CD4-positive, alpha-beta T cell (primary cell): ENCODE measurements around the gene CDS2. TPM values are rescaled to one million over a fixed set of nuclear protein-coding genes. Genes with fewer than 3 reads are reported as not detected.

Source experiments
- ATAC-seq: fragments of 200-7000 bp; cut with Tn5 transposase; one replicate; pipeline ENCODE4 v1.10.0; 2022; ENCODE audit warnings: mild to moderate bottlenecking; ENCODE audit not compliant: poor library complexity
- CTCF ChIA-PET: fragments of 350-600 bp; sonication (Branson Sonifier 250); formaldehyde crosslinking; loops from one replicate; lab custom pipeline; 2021; ENCODE audit warnings: antibody characterized with exemption, inconsistent platforms; lab: Charles Lee
- POLR2A ChIA-PET: fragments of 350-600 bp; sonication (Branson Sonifier 250); formaldehyde crosslinking; loops from one replicate; lab custom pipeline; 2021; ENCODE audit warnings: antibody characterized with exemption, inconsistent platforms; lab: Charles Lee
- DNase-seq, 14 experiments: peaks; one replicate each; pipeline ENCODE4 v3.0.0-alpha.2; 2013 to 2020; ENCODE audit warnings: mixed read lengths in 2 of 14
- H3K27ac ChIP-seq, 2 donors: one replicate each; pipeline versions ENCODE4 v1.5.1 to v1.7.0; 2013; ENCODE audit warnings: low read length in 2 of 2, low read depth in 1 of 2, mild to moderate bottlenecking in 1 of 2
- H3K27me3 ChIP-seq, 2 experiments: 1 replicate in 1 of 2; 2 replicates in 1 of 2; pipeline versions ENCODE4 v1.6.1 to v1.7.0; 2013; ENCODE audit warnings: low read length in 2 of 2, control low read depth in 1 of 2, mild to moderate bottlenecking in 1 of 2, moderate library complexity in 1 of 2; ENCODE audit not compliant: insufficient read depth in 2 of 2, control insufficient read depth in 1 of 2
- H3K36me3 ChIP-seq: one replicate; pipeline ENCODE4 v1.6.1; 2013; ENCODE audit warnings: low read length, control low read depth; ENCODE audit not compliant: insufficient read depth
- H3K4me1 ChIP-seq: one replicate; pipeline ENCODE4 v1.6.1; 2013; ENCODE audit warnings: low read length, control low read depth; ENCODE audit not compliant: insufficient read depth
- H3K4me3 ChIP-seq: one replicate; pipeline ENCODE4 v1.5.1; 2013; ENCODE audit warnings: mild to moderate bottlenecking, low read length, moderate library complexity
- H3K9me3 ChIP-seq, 2 experiments: 1 replicate in 1 of 2; 2 replicates in 1 of 2; pipeline versions ENCODE4 v1.6.1 to v1.7.0; 2013; ENCODE audit warnings: low read length in 2 of 2, mild to moderate bottlenecking in 2 of 2, control low read depth in 1 of 2, moderate library complexity in 1 of 2; ENCODE audit not compliant: control insufficient read depth in 1 of 2, insufficient read depth in 1 of 2
- H3K27ac Mint-ChIP-seq: one replicate; pipeline ENCODE4 v1.8.0; 2020; ENCODE audit warnings: mixed read lengths
- H3K27me3 Mint-ChIP-seq: one replicate; pipeline ENCODE4 v1.8.0; 2021; ENCODE audit warnings: mixed read lengths
- H3K36me3 Mint-ChIP-seq: one replicate; pipeline ENCODE4 v1.8.0; 2021; ENCODE audit warnings: low read depth, mixed read lengths
- H3K4me1 Mint-ChIP-seq: one replicate; pipeline ENCODE4 v1.8.0; 2021; ENCODE audit warnings: low read depth, mixed read lengths
- H3K4me3 Mint-ChIP-seq: one replicate; pipeline ENCODE4 v1.8.0; 2020; ENCODE audit warnings: mild to moderate bottlenecking, mixed read lengths
- H3K9me3 Mint-ChIP-seq: one replicate; pipeline ENCODE4 v1.8.0; 2020; ENCODE audit warnings: mixed read lengths
- intact Hi-C, 2 experiments: fragments of 100-400 bp; cut with DNase I in 1 of 2; cut with micrococcal nuclease in 1 of 2; formaldehyde crosslinking; loops; one replicate each; pipeline versions ENCODE4 v1.15.1 to v1.9.0; 2023 to 2025; cut with DNase I, micrococcal nuclease
- total RNA-seq, 174 experiments: library from RNA in 2 of 174; stranded (reverse) in 2 of 174; gene quantifications; one replicate each; pipeline ENCODE4 v1.2.3 and lab custom pipeline; 2021 to 2026
- TF ChIP-seq, protein P1 (sequence below): fragments of 200-600 bp; IDR thresholded peaks from one replicate; pipeline ENCODE4 v1.8.0; 2022; ENCODE audit warnings: antibody characterized with exemption, mild to moderate bottlenecking

CDS2 gene
- total RNA-seq, 2 experiments from 2014 or later = 62.4 to 65.0 TPM

DNA sequence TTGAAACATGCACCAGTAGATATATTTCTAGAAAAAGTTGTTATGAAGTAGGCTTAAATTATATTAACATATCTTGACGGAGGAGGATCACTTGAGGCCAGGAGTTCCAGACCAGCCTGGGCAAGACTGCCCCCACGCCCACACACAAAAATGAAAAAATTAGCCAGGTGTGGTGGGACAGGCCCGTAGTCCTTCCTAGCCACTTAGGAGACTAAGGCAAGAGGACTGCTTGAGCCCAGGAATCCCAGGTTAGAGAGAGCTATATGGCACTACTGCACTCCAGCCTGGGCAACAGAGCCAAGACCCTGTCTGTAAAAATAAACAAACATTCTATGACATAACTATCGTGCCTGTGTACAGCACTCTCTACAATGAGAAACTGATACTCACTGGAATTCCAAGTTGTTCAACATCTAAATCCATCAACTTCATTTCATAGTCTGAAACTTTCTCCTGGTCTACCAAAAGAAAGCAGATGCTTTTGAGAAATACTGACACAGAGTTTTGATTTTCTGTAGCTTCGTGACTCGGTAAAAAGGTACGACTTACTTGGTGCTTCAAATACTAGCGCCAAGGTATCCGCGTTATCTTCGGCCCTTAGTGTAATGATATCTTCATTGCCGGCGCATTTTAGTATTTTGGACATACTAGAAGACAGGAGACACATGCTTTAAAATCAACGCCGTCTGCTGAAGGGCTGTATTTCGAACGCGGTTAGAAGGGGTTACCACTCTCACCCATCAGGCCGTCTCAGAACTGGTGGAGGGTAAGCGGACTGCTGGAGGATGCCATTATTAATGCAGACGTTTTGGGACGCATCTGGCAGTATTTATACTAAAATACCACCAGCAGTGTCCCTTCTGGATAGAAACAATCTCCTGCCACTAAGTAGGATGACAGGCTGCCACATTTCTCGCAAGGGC, 8.3 kb upstream of the CDS2 start:
- peak overlapping the region; percentile 84 for H3K4me3 ChIP-seq
- ChIA-PET POLR2A (interaction anchor here (1.0 to 2.1 kb wide), 7 partner anchors 7 to 306 kb away, joined by 3 to 8 read pairs (median 5); no protein-coding TSS in a partner anchor), CTCF (interaction anchor here (0.7 to 2.5 kb wide), 4 partner anchors 8 to 74 kb away, joined by 3 to 12 read pairs (median 6); partner anchors contain the start of gene CDS2)
- peak overlapping the region; percentile 98 for H3K4me3 Mint-ChIP-seq
- peaks cover 56% of the 10 kb centered on the region for H3K36me3 Mint-ChIP-seq
- H3K9me3 ChIP-seq = no peaks in the 10 kb centered on the region
- no peaks in the 10 kb centered on the region for H3K27me3 ChIP-seq
- peaks cover 44% of the 10 kb centered on the region for H3K4me1 Mint-ChIP-seq
- peak overlapping the region; percentile 95 for H3K27ac Mint-ChIP-seq
- peaks cover 23% of the 10 kb centered on the region for H3K4me1 ChIP-seq
- intact Hi-C loops = loop anchor here in 1 of 2 experiments (5.0 kb wide), 1 partner anchor 834 kb away; the partner anchor contains the start of genes MCM8 and TRMT6
- no peaks in the 10 kb centered on the region for H3K27me3 Mint-ChIP-seq
- ATAC-seq (no peak), DNase-seq (peak in 1 of 14 experiments; percentile 11)
- no peaks in the 10 kb centered on the region for H3K9me3 Mint-ChIP-seq
- H3K36me3 ChIP-seq = peaks cover 36% of the 10 kb centered on the region
- H3K27ac ChIP-seq = peak overlapping the region; percentile 64 to 80
- TF ChIP-seq, protein P1, sequence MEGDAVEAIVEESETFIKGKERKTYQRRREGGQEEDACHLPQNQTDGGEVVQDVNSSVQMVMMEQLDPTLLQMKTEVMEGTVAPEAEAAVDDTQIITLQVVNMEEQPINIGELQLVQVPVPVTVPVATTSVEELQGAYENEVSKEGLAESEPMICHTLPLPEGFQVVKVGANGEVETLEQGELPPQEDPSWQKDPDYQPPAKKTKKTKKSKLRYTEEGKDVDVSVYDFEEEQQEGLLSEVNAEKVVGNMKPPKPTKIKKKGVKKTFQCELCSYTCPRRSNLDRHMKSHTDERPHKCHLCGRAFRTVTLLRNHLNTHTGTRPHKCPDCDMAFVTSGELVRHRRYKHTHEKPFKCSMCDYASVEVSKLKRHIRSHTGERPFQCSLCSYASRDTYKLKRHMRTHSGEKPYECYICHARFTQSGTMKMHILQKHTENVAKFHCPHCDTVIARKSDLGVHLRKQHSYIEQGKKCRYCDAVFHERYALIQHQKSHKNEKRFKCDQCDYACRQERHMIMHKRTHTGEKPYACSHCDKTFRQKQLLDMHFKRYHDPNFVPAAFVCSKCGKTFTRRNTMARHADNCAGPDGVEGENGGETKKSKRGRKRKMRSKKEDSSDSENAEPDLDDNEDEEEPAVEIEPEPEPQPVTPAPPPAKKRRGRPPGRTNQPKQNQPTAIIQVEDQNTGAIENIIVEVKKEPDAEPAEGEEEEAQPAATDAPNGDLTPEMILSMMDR = no peak

- ATAC-seq = no peak
- TF ChIP-seq, protein P1 = no peak
- Mint-ChIP-seq H3K9me3 (no peaks in the 10 kb centered on the region), H3K4me3 (peak overlapping the region; percentile 98), H3K36me3 (peaks cover 53% of the 10 kb centered on the region), H3K27me3 (no peaks in the 10 kb centered on the region), H3K4me1 (peaks cover 40% of the 10 kb centered on the region), H3K27ac (peak overlapping the region; percentile 95)
- intact Hi-C loops = loop anchor here in 1 of 2 experiments (5.0 kb wide), 1 partner anchor 833 kb away; the partner anchor contains the start of genes MCM8 and TRMT6
- Histone ChIP-seq H3K4me3 (peak overlapping the region; percentile 84), H3K4me1 (peaks cover 20% of the 10 kb centered on the region), H3K27ac (peak overlapping the region; percentile 64 to 80), H3K9me3 (no peaks in the 10 kb centered on the region), H3K36me3 (peaks cover 36% of the 10 kb centered on the region), H3K27me3 (no peaks in the 10 kb centered on the region)
- POLR2A ChIA-PET = interaction anchor here (1.0 to 2.1 kb wide), 9 partner anchors 8 to 307 kb away, joined by 3 to 8 read pairs (median 5); no protein-coding TSS in a partner anchor
- DNase-seq = no peak
- CTCF ChIA-PET = interaction anchor here (0.7 to 2.5 kb wide), 5 partner anchors 7 to 73 kb away, joined by 3 to 12 read pairs (median 5); partner anchors contain the start of gene CDS2
Measured at GRCh38 chr20:5119143-5119434, 7.7 kb upstream of the CDS2 start.

DNA sequence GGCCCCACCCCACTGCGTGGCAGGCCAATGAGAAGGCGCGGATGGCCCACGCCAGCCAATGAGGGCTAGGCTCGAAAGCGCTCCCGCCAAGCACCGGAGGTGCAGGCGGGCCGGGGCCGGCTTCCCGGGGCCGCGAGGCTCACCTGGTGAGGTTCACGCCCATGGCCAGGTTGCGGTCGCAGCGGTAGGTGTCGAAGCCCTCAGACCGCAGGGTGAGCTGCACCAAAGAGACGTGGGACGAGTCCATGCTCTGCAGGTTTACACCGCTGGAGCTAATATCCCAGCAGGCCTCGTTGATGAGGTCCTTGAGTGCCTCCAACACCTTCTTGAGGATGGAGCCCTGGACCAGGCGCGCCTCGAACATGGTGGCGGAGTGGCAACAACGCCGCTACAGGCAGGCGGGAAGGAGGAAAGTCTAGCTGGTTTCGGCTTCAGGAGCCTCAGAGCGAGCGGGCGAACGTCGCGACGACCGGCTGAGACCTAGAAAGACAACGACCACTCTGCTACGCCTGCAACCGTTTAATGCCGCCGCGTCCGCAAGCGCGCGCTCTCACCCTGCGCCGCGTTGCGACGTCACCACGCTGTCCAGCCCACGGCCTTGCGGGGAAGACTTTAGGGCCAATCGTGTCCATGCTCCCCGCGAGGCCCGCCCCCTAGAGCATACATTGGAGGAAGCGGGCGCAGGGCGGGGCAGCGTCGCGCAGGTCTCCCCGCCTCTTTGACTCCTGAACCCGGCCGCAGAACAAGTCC, 7.2 kb upstream of the CDS2 start, which contains the start of gene PCNA:
Gene PCNA, minus strand, starts transcription at position 524 of the 750 bp plus-strand sequence. Its CDS starts 160 bp downstream, at position 364.
- Mint-ChIP-seq H3K27ac (peak within 1 kb of the TSS; percentile 95), H3K9me3 (no peaks in the 10 kb centered on the region), H3K27me3 (no peaks in the 10 kb centered on the region), H3K36me3 (peaks cover 48% of the 10 kb centered on the region), H3K4me3 (peak within 1 kb of the TSS; percentile 98), H3K4me1 (peaks cover 40% of the 10 kb centered on the region)
- DNase-seq (peak; percentile 89 to 97 (median 94)), ATAC-seq (peak; percentile 90)
- intact Hi-C loops = loop anchor here in 1 of 2 experiments (5.0 kb wide), 1 partner anchor 833 kb away; the partner anchor contains the start of genes MCM8 and TRMT6
- POLR2A ChIA-PET = interaction anchor here (1.0 to 2.1 kb wide), 11 partner anchors 9 to 307 kb away, joined by 3 to 8 read pairs (median 4); no protein-coding TSS in a partner anchor
- Histone ChIP-seq H3K27ac (peak within 1 kb of the TSS; percentile 80 to 90), H3K27me3 (no peaks in the 10 kb centered on the region), H3K9me3 (no peaks in the 10 kb centered on the region), H3K36me3 (peaks cover 32% of the 10 kb centered on the region), H3K4me3 (peak within 1 kb of the TSS; percentile 84), H3K4me1 (peaks cover 20% of the 10 kb centered on the region)
- CTCF ChIA-PET = interaction anchor here (1.3 to 2.5 kb wide), 4 partner anchors 10 to 73 kb away, joined by 4 to 12 read pairs (median 6); no protein-coding TSS in a partner anchor
- TF ChIP-seq, protein P1 = no peak
